ENCODE data around the gene GAD2. TPM values are rescaled to one million over a fixed set of nuclear protein-coding genes. Genes with fewer than 3 reads are reported as not detected.

GAD2 gene
- total RNA-seq, 1 donor from 2014 or later, result 0.41 TPM

GRCh38 chr10:26327811-26328210 is 111.2 kb downstream of the GAD2 start:
- H3K4me1 Mint-ChIP-seq, result no peaks in the 10 kb centered on the region
- no peaks in the 10 kb centered on the region for H3K79me2 ChIP-seq (ENCODE audit: low read depth)
- no peak for DNase-seq (ENCODE audit: low spot score)
- H3K4me1 ChIP-seq, result no peaks in the 10 kb centered on the region
- TF ChIP-seq, protein P1, sequence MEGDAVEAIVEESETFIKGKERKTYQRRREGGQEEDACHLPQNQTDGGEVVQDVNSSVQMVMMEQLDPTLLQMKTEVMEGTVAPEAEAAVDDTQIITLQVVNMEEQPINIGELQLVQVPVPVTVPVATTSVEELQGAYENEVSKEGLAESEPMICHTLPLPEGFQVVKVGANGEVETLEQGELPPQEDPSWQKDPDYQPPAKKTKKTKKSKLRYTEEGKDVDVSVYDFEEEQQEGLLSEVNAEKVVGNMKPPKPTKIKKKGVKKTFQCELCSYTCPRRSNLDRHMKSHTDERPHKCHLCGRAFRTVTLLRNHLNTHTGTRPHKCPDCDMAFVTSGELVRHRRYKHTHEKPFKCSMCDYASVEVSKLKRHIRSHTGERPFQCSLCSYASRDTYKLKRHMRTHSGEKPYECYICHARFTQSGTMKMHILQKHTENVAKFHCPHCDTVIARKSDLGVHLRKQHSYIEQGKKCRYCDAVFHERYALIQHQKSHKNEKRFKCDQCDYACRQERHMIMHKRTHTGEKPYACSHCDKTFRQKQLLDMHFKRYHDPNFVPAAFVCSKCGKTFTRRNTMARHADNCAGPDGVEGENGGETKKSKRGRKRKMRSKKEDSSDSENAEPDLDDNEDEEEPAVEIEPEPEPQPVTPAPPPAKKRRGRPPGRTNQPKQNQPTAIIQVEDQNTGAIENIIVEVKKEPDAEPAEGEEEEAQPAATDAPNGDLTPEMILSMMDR (IDR thresholded peaks at IDR 0.05), result no peak
- no peak for TF ChIP-seq EZH2phosphoT487 (IDR thresholded peaks at IDR 0.05)
- no peak for TF ChIP-seq EZH2 (IDR thresholded peaks at IDR 0.05)
- no peak overlapping the region for H3K9ac ChIP-seq
- no peaks in the 10 kb centered on the region for H4K20me1 ChIP-seq (ENCODE audit: low read depth)
- H3K4me3 Mint-ChIP-seq, result no peak overlapping the region
- H3K27ac ChIP-seq, result no peak overlapping the region
- no peaks in the 10 kb centered on the region for H3K27me3 ChIP-seq
- H3F3A ChIP-seq (ENCODE audit: low read depth), result no peaks in the 10 kb centered on the region
- no peak overlapping the region for H2AFZ ChIP-seq (replicated peaks)
- H3K36me3 Mint-ChIP-seq, result no peaks in the 10 kb centered on the region
- no peaks in the 10 kb centered on the region for H3K9me3 ChIP-seq (ENCODE audit: low read depth)
- H3K4me2 ChIP-seq, result no peak overlapping the region
- no peaks in the 10 kb centered on the region for H3K27me3 Mint-ChIP-seq (ENCODE audit: insufficient read depth, low read depth)
- no peak overlapping the region for H3K4me3 ChIP-seq
- no peaks in the 10 kb centered on the region for H3K36me3 ChIP-seq
- no peak overlapping the region for H3K27ac Mint-ChIP-seq
- no peaks in the 10 kb centered on the region for H3K9me3 Mint-ChIP-seq

DNA sequence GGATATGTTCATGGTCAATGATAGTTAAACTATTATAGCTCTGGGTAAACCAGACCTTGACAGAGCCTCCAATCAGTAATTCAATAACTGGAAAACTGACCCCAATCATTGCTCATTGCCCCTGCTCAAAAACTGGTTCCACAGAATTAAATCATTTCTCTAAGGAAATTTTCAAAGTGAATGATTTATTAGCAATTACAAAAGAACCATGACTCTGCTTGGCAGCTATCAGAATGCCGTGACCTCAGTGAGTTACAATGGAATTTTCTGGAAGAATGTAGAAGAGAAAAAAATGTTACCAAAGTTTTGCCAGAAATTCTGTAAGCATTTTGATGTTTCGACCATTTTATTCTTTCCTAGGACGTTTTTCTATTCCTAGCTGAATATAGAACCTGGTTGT is 114.8 kb downstream of the GAD2 start:
- no peaks in the 10 kb centered on the region for H3K79me2 ChIP-seq (ENCODE audit: low read depth)
- no peak overlapping the region for H3K27ac ChIP-seq
- Mint-ChIP-seq H3K36me3 (no peaks in the 10 kb centered on the region), H3K4me1 (no peaks in the 10 kb centered on the region), H3K9me3 (peaks cover 9% of the 10 kb centered on the region), H3K27me3 (ENCODE audit: insufficient read depth, low read depth) (peaks cover 2% of the 10 kb centered on the region), H3K4me3 (no peak overlapping the region), H3K27ac (no peak overlapping the region)
- H3K4me1 ChIP-seq, result no peaks in the 10 kb centered on the region
- no peaks in the 10 kb centered on the region for H3K9me3 ChIP-seq (ENCODE audit: low read depth)
- H3K9ac ChIP-seq, result no peak overlapping the region
- H3K36me3 ChIP-seq, result no peaks in the 10 kb centered on the region
- DNase-seq (ENCODE audit: low spot score), result no peak
- H4K20me1 ChIP-seq (ENCODE audit: low read depth), result no peaks in the 10 kb centered on the region
- TF ChIP-seq, protein P1 (IDR thresholded peaks at IDR 0.05), result no peak
- TF ChIP-seq EZH2 (IDR thresholded peaks at IDR 0.05) (no peak), EZH2phosphoT487 (IDR thresholded peaks at IDR 0.05) (no peak)
- H3F3A ChIP-seq (ENCODE audit: low read depth), result no peaks in the 10 kb centered on the region
- no peak overlapping the region for H2AFZ ChIP-seq (replicated peaks)
- H3K4me2 ChIP-seq, result no peak overlapping the region
- no peaks in the 10 kb centered on the region for H3K27me3 ChIP-seq
- no peak overlapping the region for H3K4me3 ChIP-seq

- Histone ChIP-seq H2AFZ (replicated peaks) (no peak overlapping the region), H3K27me3 (no peaks in the 10 kb centered on the region), H3F3A (ENCODE audit: low read depth) (no peaks in the 10 kb centered on the region), H4K20me1 (ENCODE audit: low read depth) (no peaks in the 10 kb centered on the region), H3K36me3 (no peaks in the 10 kb centered on the region), H3K4me1 (no peaks in the 10 kb centered on the region), H3K4me3 (no peak overlapping the region), H3K79me2 (ENCODE audit: low read depth) (no peaks in the 10 kb centered on the region), H3K9me3 (ENCODE audit: low read depth) (no peaks in the 10 kb centered on the region), H3K27ac (no peak overlapping the region), H3K4me2 (no peak overlapping the region), H3K9ac (no peak overlapping the region)
- Mint-ChIP-seq H3K36me3 (no peaks in the 10 kb centered on the region), H3K4me3 (no peak overlapping the region), H3K4me1 (no peaks in the 10 kb centered on the region), H3K9me3 (peaks cover 9% of the 10 kb centered on the region), H3K27me3 (ENCODE audit: insufficient read depth, low read depth) (peaks cover 2% of the 10 kb centered on the region), H3K27ac (no peak overlapping the region)
- TF ChIP-seq EZH2phosphoT487 (IDR thresholded peaks at IDR 0.05) (no peak), EZH2 (IDR thresholded peaks at IDR 0.05) (no peak)
- TF ChIP-seq, protein P1 (IDR thresholded peaks at IDR 0.05), result no peak
- no peak for DNase-seq (ENCODE audit: low spot score)
Observed at GRCh38 chr10:26334232-26334931, 117.8 kb downstream of the GAD2 start.
